Measurements from ENCODE around the gene EGFR. TPM values are rescaled to one million over a fixed set of nuclear protein-coding genes. Genes with fewer than 3 reads are reported as not detected.
A peak's percentile ranks its signal among the peaks of the same experiment; 100 is the strongest.
"Not testable (repeated sequence)": the region's sequence is repeated elsewhere in the genome, so short reads cannot be mapped to it uniquely, and the experiment has no call there.

EGFR gene
- total RNA-seq, 1 experiment from 2014 or later, result 94.1 TPM

GRCh38 chr7:55165176-55165861 is 146.5 kb downstream of the EGFR start:
- no peak for DNase-seq (ENCODE audit: low read depth)

GRCh38 chr7:55167296-55167695 is 148.5 kb downstream of the EGFR start:
- not testable (repeated sequence) for DNase-seq (ENCODE audit: low read depth)

GRCh38 chr7:55170335-55171069 is 151.7 kb downstream of the EGFR start:
- no peak for DNase-seq (ENCODE audit: low read depth)

GRCh38 chr7:55171157-55171556 is 152.3 kb downstream of the EGFR start:
- peak; percentile 26 for DNase-seq (ENCODE audit: low read depth)

GRCh38 chr7:55172161-55172560 is 153.3 kb downstream of the EGFR start:
- DNase-seq (ENCODE audit: low read depth), result peak; percentile 52

GRCh38 chr7:55172881-55173609 is 154.2 kb downstream of the EGFR start:
- no peak for DNase-seq (ENCODE audit: low read depth)

- no peak for DNase-seq (ENCODE audit: low read depth)
Observed at GRCh38 chr7:55173671-55174070, 154.9 kb downstream of the EGFR start.

- DNase-seq (ENCODE audit: low read depth), result no peak
Observed at GRCh38 chr7:55174456-55174855, 155.6 kb downstream of the EGFR start.

GRCh38 chr7:55174856-55175255 is 156.0 kb downstream of the EGFR start:
- DNase-seq (ENCODE audit: low read depth), result no peak

GRCh38 chr7:55177068-55177530 is 158.3 kb downstream of the EGFR start:
- peak; percentile 79 for DNase-seq (ENCODE audit: low read depth)

- DNase-seq (ENCODE audit: low read depth), result no peak
Observed at GRCh38 chr7:55177589-55178261, 158.9 kb downstream of the EGFR start.

GRCh38 chr7:55178292-55178862 is 159.6 kb downstream of the EGFR start:
- no peak for DNase-seq (ENCODE audit: low read depth)

- DNase-seq (ENCODE audit: low read depth), result no peak
Observed at GRCh38 chr7:55178863-55179773, 160.3 kb downstream of the EGFR start.

GRCh38 chr7:55179931-55180682 is 161.3 kb downstream of the EGFR start:
- no peak for DNase-seq (ENCODE audit: low read depth)

- DNase-seq (ENCODE audit: low read depth), result no peak
Observed at GRCh38 chr7:55180963-55181542, 162.2 kb downstream of the EGFR start.

- DNase-seq (ENCODE audit: low read depth), result no peak
Observed at GRCh38 chr7:55181762-55182161, 162.9 kb downstream of the EGFR start.

GRCh38 chr7:55183897-55184296 is 165.1 kb downstream of the EGFR start:
- no peak for DNase-seq (ENCODE audit: low read depth)

GRCh38 chr7:55185321-55185802 is 166.5 kb downstream of the EGFR start:
- DNase-seq (ENCODE audit: low read depth), result peak; percentile 34

All from LHCN-M2 (cell line).